HFFc6 (cell line): ENCODE results near the gene ARL2BP. TPM values are rescaled to one million over a fixed set of nuclear protein-coding genes. Genes with fewer than 3 reads are reported as not detected.

Source experiments
- DNase-seq: peaks from one replicate; pipeline ENCODE4 v3.0.0-alpha.2; 2018
- H3K27ac Mint-ChIP-seq: 2 replicates; pipeline ENCODE4 v1.8.0; 2020; ENCODE audit warnings: mild to moderate bottlenecking, mixed read lengths
- H3K27me3 Mint-ChIP-seq: 2 replicates; pipeline ENCODE4 v1.8.0; 2021; ENCODE audit warnings: mild to moderate bottlenecking, moderate library complexity, mixed read lengths; ENCODE audit not compliant: insufficient read depth
- H3K36me3 Mint-ChIP-seq: 2 replicates; pipeline ENCODE4 v1.8.0; 2021; ENCODE audit warnings: low read depth, mixed read lengths
- H3K4me1 Mint-ChIP-seq: 2 replicates; pipeline ENCODE4 v1.8.0; 2020; ENCODE audit warnings: low read depth, mixed read lengths
- H3K4me3 Mint-ChIP-seq: 2 replicates; pipeline ENCODE4 v1.8.0; 2020; ENCODE audit warnings: mild to moderate bottlenecking, moderate library complexity, mixed read lengths
- H3K9me3 Mint-ChIP-seq: 2 replicates; pipeline ENCODE4 v1.8.0; 2020; ENCODE audit warnings: mild to moderate bottlenecking, mixed read lengths
- CTCF ChIP-seq: fragments of 200-600 bp; sonication (generic); IDR thresholded peaks from 2 replicates; pipeline ENCODE4 v1.5.0; 2021; ENCODE audit warnings: antibody characterized with exemption, mild to moderate bottlenecking
- total RNA-seq, 6 experiments: library from RNA; stranded (reverse); fragmentation: NEBNext Ultra II Directional; extraction: Animal tissue kit (Norgen Biotek cat#: 25700); gene quantifications; 2 replicates in 1 of 6; 3 replicates in 5 of 6; pipeline ENCODE4 v1.2.3, GENCODE V29; 2021

Gene ARL2BP
- total RNA-seq, 6 experiments from 2014 or later, result 70.3 to 80.0 (median 76.7) TPM

- TF ChIP-seq CTCF, result no peak
- H3K27ac Mint-ChIP-seq, result no peak overlapping the region
- H3K27me3 Mint-ChIP-seq, result no peaks in the 10 kb centered on the region; the same call in none of the 2 replicates
- no peaks in the 10 kb centered on the region for H3K9me3 Mint-ChIP-seq
- no peaks in the 10 kb centered on the region for H3K4me1 Mint-ChIP-seq
- no peak for DNase-seq
- no peak overlapping the region for H3K4me3 Mint-ChIP-seq
- no peaks in the 10 kb centered on the region for H3K36me3 Mint-ChIP-seq
Measured at GRCh38 chr16:57289391-57290257, 44.6 kb downstream of the ARL2BP start.

GRCh38 chr16:57297856-57298255 is 52.8 kb downstream of the ARL2BP start:
- no peaks in the 10 kb centered on the region for H3K4me1 Mint-ChIP-seq
- no peak for TF ChIP-seq CTCF
- no peaks in the 10 kb centered on the region for H3K9me3 Mint-ChIP-seq
- no peak for DNase-seq
- no peak overlapping the region for H3K27ac Mint-ChIP-seq
- no peak overlapping the region for H3K4me3 Mint-ChIP-seq
- H3K36me3 Mint-ChIP-seq, result no peaks in the 10 kb centered on the region
- H3K27me3 Mint-ChIP-seq, result peaks cover 10% of the 10 kb centered on the region

DNA sequence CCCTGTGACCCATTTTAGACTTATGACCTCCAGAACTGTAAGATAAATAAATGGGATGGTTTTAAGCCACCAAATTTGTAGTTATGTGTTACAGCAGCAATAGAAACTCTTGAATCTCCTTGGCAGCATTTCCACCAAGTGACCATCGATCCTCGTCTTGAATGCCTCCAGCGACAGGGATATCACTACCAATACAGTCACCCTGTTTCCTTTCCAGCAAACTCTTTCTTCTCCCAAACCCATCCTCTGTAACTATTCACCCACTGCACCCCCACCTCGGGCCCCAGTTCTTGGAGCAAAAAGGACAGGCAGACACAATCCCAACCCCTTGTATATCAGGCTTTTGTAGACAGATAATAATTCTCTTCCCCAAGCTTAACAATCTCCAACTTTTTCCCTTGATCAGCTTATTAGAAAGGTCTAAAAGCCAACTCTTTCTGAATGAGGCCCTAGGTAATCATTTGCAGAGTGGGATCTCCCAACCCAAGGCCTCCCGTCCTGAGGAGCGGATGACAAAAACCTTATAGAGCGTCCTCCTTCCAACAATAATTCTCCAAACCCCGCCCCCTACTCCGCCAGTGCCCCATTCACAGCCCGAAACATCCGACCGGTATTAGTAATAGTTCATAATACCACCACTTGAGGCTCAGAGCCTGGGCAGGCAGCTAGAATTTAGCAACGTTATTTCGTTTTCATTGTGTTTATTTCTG is 54.1 kb downstream of the ARL2BP start:
- no peak for DNase-seq
- no peaks in the 10 kb centered on the region for H3K9me3 Mint-ChIP-seq
- no peak for TF ChIP-seq CTCF
- peaks cover 17% of the 10 kb centered on the region for H3K27me3 Mint-ChIP-seq
- peaks cover 3% of the 10 kb centered on the region; the same call in 1 of the 2 replicates for H3K4me1 Mint-ChIP-seq
- no peak overlapping the region for H3K4me3 Mint-ChIP-seq
- H3K36me3 Mint-ChIP-seq, result no peaks in the 10 kb centered on the region
- no peak overlapping the region for H3K27ac Mint-ChIP-seq

GRCh38 chr16:57299719-57300386 is 54.8 kb downstream of the ARL2BP start:
- DNase-seq, result peak; percentile 97
- Mint-ChIP-seq H3K4me1 (peaks cover 7% of the 10 kb centered on the region; the same call in 1 of the 2 replicates), H3K27me3 (peaks cover 19% of the 10 kb centered on the region), H3K4me3 (no peak overlapping the region), H3K27ac (no peak overlapping the region), H3K36me3 (no peaks in the 10 kb centered on the region), H3K9me3 (no peaks in the 10 kb centered on the region)
- TF ChIP-seq CTCF, result peak; percentile 59

GRCh38 chr16:57300387-57301125 is 55.5 kb downstream of the ARL2BP start:
- H3K36me3 Mint-ChIP-seq, result no peaks in the 10 kb centered on the region
- H3K4me3 Mint-ChIP-seq, result no peak overlapping the region
- DNase-seq, result peak; percentile 98
- no peak overlapping the region for H3K27ac Mint-ChIP-seq
- peaks cover 7% of the 10 kb centered on the region; the same call in 1 of the 2 replicates for H3K4me1 Mint-ChIP-seq
- H3K27me3 Mint-ChIP-seq, result peaks cover 23% of the 10 kb centered on the region
- no peaks in the 10 kb centered on the region for H3K9me3 Mint-ChIP-seq
- TF ChIP-seq CTCF, result peak; percentile 88
